SK-N-SH treated with all-trans-retinoic acid at 6 μM for 48 hours (cell line): ENCODE data around the gene CAPS2.

Experiments used
- ARNTL ChIP-seq: fragments of 450-650 bp; formaldehyde crosslinking; IDR thresholded peaks from 2 replicates; pipeline ENCODE4 v1.5.0; 2020; ENCODE audit warnings: low read depth, mild to moderate bottlenecking, moderate library complexity, borderline replicate concordance
- ZC3H10 ChIP-seq: fragments of 250-450 bp; sonication (Bioruptor Pico); IDR thresholded peaks from 2 replicates; pipeline ENCODE4 v1.5.1; 2021; ENCODE audit warnings: mild to moderate bottlenecking, moderate library complexity
- ZFP30 ChIP-seq: fragments of 450-650 bp; formaldehyde crosslinking; IDR thresholded peaks from 2 replicates; pipeline ENCODE4 v1.5.0; 2022; ENCODE audit warnings: mild to moderate bottlenecking, moderate library complexity
- TF ChIP-seq, protein P1 (sequence below): fragments of 250-450 bp; sonication (Bioruptor Pico); IDR thresholded peaks from 2 replicates; pipeline ENCODE4 v1.8.0; 2020; ENCODE audit warnings: mild to moderate bottlenecking, moderate library complexity, borderline replicate concordance

DNA sequence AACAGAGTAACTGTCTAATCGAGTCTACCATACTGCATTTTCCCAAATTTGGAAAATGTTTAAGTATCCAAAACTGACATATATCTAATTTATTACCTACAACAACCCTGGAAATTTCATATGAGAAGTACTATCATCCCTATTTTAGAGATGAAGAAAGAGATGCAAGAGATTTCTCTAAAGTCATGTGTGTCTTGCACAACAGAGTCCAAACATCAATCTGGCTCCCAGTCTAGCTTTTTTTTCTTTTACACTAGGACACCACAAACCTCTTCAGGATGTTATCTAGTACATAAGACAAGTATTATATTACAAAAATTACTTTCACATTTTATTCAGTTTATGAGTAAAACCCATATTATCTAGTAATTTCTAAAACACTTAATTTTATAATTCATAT, 39.1 kb downstream of the CAPS2 start:
- TF ChIP-seq, protein P1, sequence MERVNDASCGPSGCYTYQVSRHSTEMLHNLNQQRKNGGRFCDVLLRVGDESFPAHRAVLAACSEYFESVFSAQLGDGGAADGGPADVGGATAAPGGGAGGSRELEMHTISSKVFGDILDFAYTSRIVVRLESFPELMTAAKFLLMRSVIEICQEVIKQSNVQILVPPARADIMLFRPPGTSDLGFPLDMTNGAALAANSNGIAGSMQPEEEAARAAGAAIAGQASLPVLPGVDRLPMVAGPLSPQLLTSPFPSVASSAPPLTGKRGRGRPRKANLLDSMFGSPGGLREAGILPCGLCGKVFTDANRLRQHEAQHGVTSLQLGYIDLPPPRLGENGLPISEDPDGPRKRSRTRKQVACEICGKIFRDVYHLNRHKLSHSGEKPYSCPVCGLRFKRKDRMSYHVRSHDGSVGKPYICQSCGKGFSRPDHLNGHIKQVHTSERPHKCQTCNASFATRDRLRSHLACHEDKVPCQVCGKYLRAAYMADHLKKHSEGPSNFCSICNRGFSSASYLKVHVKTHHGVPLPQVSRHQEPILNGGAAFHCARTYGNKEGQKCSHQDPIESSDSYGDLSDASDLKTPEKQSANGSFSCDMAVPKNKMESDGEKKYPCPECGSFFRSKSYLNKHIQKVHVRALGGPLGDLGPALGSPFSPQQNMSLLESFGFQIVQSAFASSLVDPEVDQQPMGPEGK (CRISPR knock-in tag): no peak
- TF ChIP-seq ARNTL (no peak), ZC3H10 (no peak), ZFP30 (CRISPR knock-in tag) (no peak)
